WTC11 (cell line): ENCODE results near the gene PURA. TPM values are rescaled to one million over a fixed set of nuclear protein-coding genes. Genes with fewer than 3 reads are reported as not detected.

Experiments
- ATAC-seq: fragments of 200-7000 bp; cut with Tn5 transposase; 2 replicates; pipeline ENCODE4 v1.10.0; 2021; ENCODE audit warnings: mild to moderate bottlenecking, moderate library complexity
- CTCF ChIA-PET: fragments of 300-600 bp; sonication (Branson Sonifier 250); formaldehyde crosslinking; loops from one replicate; lab custom pipeline; 2021; ENCODE audit warnings: antibody characterized with exemption; lab: Charles Lee
- POLR2A ChIA-PET: fragments of 350-600 bp; sonication (Branson Sonifier 250); formaldehyde crosslinking; loops from one replicate; lab custom pipeline; 2021; ENCODE audit warnings: antibody characterized with exemption; lab: Charles Lee
- DNase-seq: peaks from one replicate; pipeline ENCODE4 v3.0.0; 2021; ENCODE audit warnings: low spot score
- H3K27ac Mint-ChIP-seq: 2 replicates; pipeline ENCODE4 v1.8.0; 2021; ENCODE audit warnings: mixed read lengths
- H3K27me3 Mint-ChIP-seq: 2 replicates; pipeline ENCODE4 v1.8.0; 2021; ENCODE audit warnings: low read depth, mild to moderate bottlenecking, moderate library complexity, mixed read lengths
- H3K36me3 Mint-ChIP-seq: 2 replicates; pipeline ENCODE4 v1.8.0; 2021; ENCODE audit warnings: mixed read lengths
- H3K4me1 Mint-ChIP-seq: 2 replicates; pipeline ENCODE4 v1.8.0; 2022; ENCODE audit warnings: mixed read lengths
- H3K4me3 Mint-ChIP-seq: 2 replicates; pipeline ENCODE4 v1.8.0; 2021; ENCODE audit warnings: mild to moderate bottlenecking, moderate library complexity, mixed read lengths
- H3K9me3 Mint-ChIP-seq: 2 replicates; pipeline ENCODE4 v1.8.0; 2021; ENCODE audit warnings: mixed read lengths
- CREB1 ChIP-seq: sonication (generic); formaldehyde crosslinking; IDR thresholded peaks from 2 replicates; pipeline ENCODE4 v1.8.0; 2023; ENCODE audit warnings: mild to moderate bottlenecking, missing genetic modification reagents
- CREM ChIP-seq: sonication (generic); formaldehyde crosslinking; IDR thresholded peaks from 2 replicates; pipeline ENCODE4 v1.8.1; 2022; ENCODE audit warnings: mild to moderate bottlenecking, missing genetic modification reagents, moderate library complexity
- ESRRA ChIP-seq: sonication (generic); formaldehyde crosslinking; IDR thresholded peaks from 2 replicates; pipeline ENCODE4 v1.8.1; 2022; ENCODE audit warnings: mild to moderate bottlenecking, missing genetic modification reagents, borderline replicate concordance
- IRF2 ChIP-seq: sonication (generic); formaldehyde crosslinking; IDR thresholded peaks from 2 replicates; pipeline ENCODE4 v1.8.0; 2022; ENCODE audit warnings: low read depth, missing genetic modification reagents, borderline replicate concordance
- MXD4 ChIP-seq: fragments of 250-450 bp; sonication (Bioruptor Pico); IDR thresholded peaks from 2 replicates; pipeline ENCODE4 v1.8.0; 2021; ENCODE audit warnings: mild to moderate bottlenecking, moderate library complexity, borderline replicate concordance
- MYBL2 ChIP-seq: sonication (generic); formaldehyde crosslinking; IDR thresholded peaks from 2 replicates; pipeline ENCODE4 v1.8.1; 2023; ENCODE audit warnings: mild to moderate bottlenecking, moderate library complexity, missing genetic modification reagents
- NFE2L1 ChIP-seq: sonication (generic); formaldehyde crosslinking; IDR thresholded peaks from 2 replicates; pipeline ENCODE4 v1.8.1; 2023; ENCODE audit warnings: missing genetic modification reagents
- NR1H2 ChIP-seq: sonication (generic); formaldehyde crosslinking; IDR thresholded peaks from 2 replicates; pipeline ENCODE4 v1.9.0; 2021; ENCODE audit warnings: mild to moderate bottlenecking, moderate library complexity, missing genetic modification reagents
- NR3C1 ChIP-seq: sonication (generic); formaldehyde crosslinking; conservative IDR thresholded peaks from 2 replicates; pipeline ENCODE4 v1.8.1; 2023; ENCODE audit warnings: low read depth, mild to moderate bottlenecking, missing genetic modification reagents
- RORB ChIP-seq: fragments of 250-450 bp; sonication (Bioruptor Pico); IDR thresholded peaks from 2 replicates; pipeline ENCODE4 v1.9.0; 2021; ENCODE audit warnings: mild to moderate bottlenecking
- SMAD3 ChIP-seq: sonication (generic); formaldehyde crosslinking; IDR thresholded peaks from 2 replicates; pipeline ENCODE4 v1.8.0; 2022; ENCODE audit warnings: missing genetic modification reagents, mild to moderate bottlenecking, borderline replicate concordance
- SOX15 ChIP-seq: fragments of 250-450 bp; sonication (Bioruptor Pico); IDR thresholded peaks from 2 replicates; pipeline ENCODE4 v1.9.0; 2021; ENCODE audit warnings: mild to moderate bottlenecking
- ZBTB21 ChIP-seq: sonication (generic); formaldehyde crosslinking; IDR thresholded peaks from 2 replicates; pipeline ENCODE4 v1.8.1; 2023; ENCODE audit warnings: mild to moderate bottlenecking, missing genetic modification reagents, borderline replicate concordance
- ZNF423 ChIP-seq: fragments of 250-450 bp; sonication (Bioruptor Pico); IDR thresholded peaks from 2 replicates; pipeline ENCODE4 v2.1.2; 2022; ENCODE audit warnings: mild to moderate bottlenecking, moderate library complexity
- ZNF671 ChIP-seq: fragments of 250-450 bp; sonication (Bioruptor Pico); IDR thresholded peaks from 2 replicates; pipeline ENCODE4 v1.8.0; 2021; ENCODE audit warnings: mild to moderate bottlenecking
- total RNA-seq: library from RNA; stranded (reverse); gene quantifications from 3 replicates; pipeline ENCODE4 v1.2.3, GENCODE V29; 2021
- TF ChIP-seq, protein P1 (sequence below): sonication (generic); formaldehyde crosslinking; IDR thresholded peaks from 2 replicates; pipeline ENCODE4 v1.8.0; 2022; ENCODE audit warnings: mild to moderate bottlenecking, missing genetic modification reagents
- TF ChIP-seq, protein P2 (sequence below): sonication (generic); formaldehyde crosslinking; IDR thresholded peaks from 2 replicates; pipeline ENCODE4 v1.8.1; 2022; ENCODE audit warnings: mild to moderate bottlenecking, missing genetic modification reagents, moderate library complexity, borderline replicate concordance
- TF ChIP-seq, protein P3 (sequence below): fragments of 250-450 bp; sonication (Bioruptor Pico); IDR thresholded peaks from 2 replicates; pipeline ENCODE4 v1.8.0; 2021; ENCODE audit warnings: mild to moderate bottlenecking
- TF ChIP-seq, protein P4 (sequence below): sonication (generic); formaldehyde crosslinking; conservative IDR thresholded peaks from 2 replicates; pipeline ENCODE4 v1.8.1; 2022; ENCODE audit warnings: mild to moderate bottlenecking, missing genetic modification reagents
- TF ChIP-seq, protein P5 (sequence below): sonication (generic); formaldehyde crosslinking; IDR thresholded peaks from 2 replicates; pipeline ENCODE4 v1.8.1; 2022; ENCODE audit warnings: missing genetic modification reagents, borderline replicate concordance
- TF ChIP-seq, protein P6 (sequence below): sonication (generic); formaldehyde crosslinking; IDR thresholded peaks from 2 replicates; pipeline ENCODE4 v1.8.0; 2023; ENCODE audit warnings: missing genetic modification reagents
- TF ChIP-seq, protein P7 (sequence below): sonication (generic); formaldehyde crosslinking; IDR thresholded peaks from 2 replicates; pipeline ENCODE4 v1.8.1; 2023; ENCODE audit warnings: mild to moderate bottlenecking, missing genetic modification reagents, borderline replicate concordance
- TF ChIP-seq, protein P8 (sequence below): fragments of 200-600 bp; IDR thresholded peaks from 2 replicates; pipeline ENCODE4 v1.8.0; 2022; ENCODE audit warnings: antibody characterized with exemption

Gene PURA
- total RNA-seq, 1 experiment from 2014 or later = 9.0 TPM

DNA sequence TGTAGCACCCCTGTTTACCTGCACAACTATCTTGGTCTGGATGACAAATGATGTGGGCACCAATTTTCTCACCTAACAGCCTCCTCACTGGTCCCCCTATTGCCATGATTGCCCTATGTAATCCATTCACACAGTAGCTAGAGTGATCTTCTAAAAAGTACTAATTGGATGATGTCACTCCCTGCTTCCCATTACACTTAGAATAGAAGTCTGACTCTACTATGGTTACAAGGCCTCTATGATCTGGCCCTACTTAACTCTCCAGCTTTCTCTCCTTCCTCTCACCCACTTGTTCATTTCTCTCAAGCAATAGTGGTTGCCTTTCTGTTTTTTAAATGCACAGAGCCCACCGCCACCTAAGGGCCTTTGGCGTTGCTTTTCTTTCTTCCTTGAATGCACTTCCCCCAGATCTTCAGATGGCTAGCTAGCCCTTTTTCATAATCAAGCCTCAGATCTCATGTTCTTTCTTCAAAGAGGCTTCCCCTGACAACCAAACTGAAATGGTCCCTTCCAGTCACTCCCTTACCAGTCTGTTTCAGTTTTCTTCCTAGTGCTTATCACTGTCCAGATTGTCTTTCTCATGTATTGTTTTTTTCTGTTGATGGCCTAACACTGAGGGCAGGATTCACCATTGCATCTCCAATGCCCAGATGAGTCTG, 20.5 kb downstream of the PURA start:
- ChIA-PET CTCF (interaction anchor here (0.6 to 3.4 kb wide), 5 partner anchors 10 to 62 kb away, joined by 3 to 42 read pairs (median 9); no protein-coding TSS in a partner anchor), POLR2A (no interaction called here)
- no peak for ATAC-seq
- no peak for TF ChIP-seq MYBL2 (CRISPR knock-in tag)
- TF ChIP-seq ZBTB21 (CRISPR knock-in tag) = no peak
- no peak for TF ChIP-seq CREM (CRISPR knock-in tag)
- no peak for TF ChIP-seq ZNF423 (CRISPR knock-in tag)
- TF ChIP-seq, protein P1, sequence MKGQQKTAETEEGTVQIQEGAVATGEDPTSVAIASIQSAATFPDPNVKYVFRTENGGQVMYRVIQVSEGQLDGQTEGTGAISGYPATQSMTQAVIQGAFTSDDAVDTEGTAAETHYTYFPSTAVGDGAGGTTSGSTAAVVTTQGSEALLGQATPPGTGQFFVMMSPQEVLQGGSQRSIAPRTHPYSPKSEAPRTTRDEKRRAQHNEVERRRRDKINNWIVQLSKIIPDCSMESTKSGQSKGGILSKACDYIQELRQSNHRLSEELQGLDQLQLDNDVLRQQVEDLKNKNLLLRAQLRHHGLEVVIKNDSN = no peak
- TF ChIP-seq, protein P2, sequence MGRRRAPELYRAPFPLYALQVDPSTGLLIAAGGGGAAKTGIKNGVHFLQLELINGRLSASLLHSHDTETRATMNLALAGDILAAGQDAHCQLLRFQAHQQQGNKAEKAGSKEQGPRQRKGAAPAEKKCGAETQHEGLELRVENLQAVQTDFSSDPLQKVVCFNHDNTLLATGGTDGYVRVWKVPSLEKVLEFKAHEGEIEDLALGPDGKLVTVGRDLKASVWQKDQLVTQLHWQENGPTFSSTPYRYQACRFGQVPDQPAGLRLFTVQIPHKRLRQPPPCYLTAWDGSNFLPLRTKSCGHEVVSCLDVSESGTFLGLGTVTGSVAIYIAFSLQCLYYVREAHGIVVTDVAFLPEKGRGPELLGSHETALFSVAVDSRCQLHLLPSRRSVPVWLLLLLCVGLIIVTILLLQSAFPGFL (CRISPR knock-in tag) = no peak
- TF ChIP-seq NR3C1 = no peak
- TF ChIP-seq, protein P3, sequence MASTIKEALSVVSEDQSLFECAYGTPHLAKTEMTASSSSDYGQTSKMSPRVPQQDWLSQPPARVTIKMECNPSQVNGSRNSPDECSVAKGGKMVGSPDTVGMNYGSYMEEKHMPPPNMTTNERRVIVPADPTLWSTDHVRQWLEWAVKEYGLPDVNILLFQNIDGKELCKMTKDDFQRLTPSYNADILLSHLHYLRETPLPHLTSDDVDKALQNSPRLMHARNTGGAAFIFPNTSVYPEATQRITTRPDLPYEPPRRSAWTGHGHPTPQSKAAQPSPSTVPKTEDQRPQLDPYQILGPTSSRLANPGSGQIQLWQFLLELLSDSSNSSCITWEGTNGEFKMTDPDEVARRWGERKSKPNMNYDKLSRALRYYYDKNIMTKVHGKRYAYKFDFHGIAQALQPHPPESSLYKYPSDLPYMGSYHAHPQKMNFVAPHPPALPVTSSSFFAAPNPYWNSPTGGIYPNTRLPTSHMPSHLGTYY (CRISPR knock-in tag) = no peak
- TF ChIP-seq ESRRA (CRISPR knock-in tag) = no peak
- TF ChIP-seq SMAD3 = no peak
- TF ChIP-seq, protein P4, sequence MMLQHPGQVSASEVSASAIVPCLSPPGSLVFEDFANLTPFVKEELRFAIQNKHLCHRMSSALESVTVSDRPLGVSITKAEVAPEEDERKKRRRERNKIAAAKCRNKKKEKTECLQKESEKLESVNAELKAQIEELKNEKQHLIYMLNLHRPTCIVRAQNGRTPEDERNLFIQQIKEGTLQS (CRISPR knock-in tag) = no peak
- TF ChIP-seq NFE2L1 (CRISPR knock-in tag) = no peak
- no peak for TF ChIP-seq MXD4
- no peak for TF ChIP-seq RORB (CRISPR knock-in tag)
- Mint-ChIP-seq H3K27ac (no peak overlapping the region), H3K36me3 (no peaks in the 10 kb centered on the region), H3K9me3 (no peaks in the 10 kb centered on the region), H3K4me3 (no peak overlapping the region), H3K4me1 (peaks cover 15% of the 10 kb centered on the region), H3K27me3 (peaks cover 2% of the 10 kb centered on the region; the same call in 1 of the 2 replicates)
- DNase-seq = no peak

DNA sequence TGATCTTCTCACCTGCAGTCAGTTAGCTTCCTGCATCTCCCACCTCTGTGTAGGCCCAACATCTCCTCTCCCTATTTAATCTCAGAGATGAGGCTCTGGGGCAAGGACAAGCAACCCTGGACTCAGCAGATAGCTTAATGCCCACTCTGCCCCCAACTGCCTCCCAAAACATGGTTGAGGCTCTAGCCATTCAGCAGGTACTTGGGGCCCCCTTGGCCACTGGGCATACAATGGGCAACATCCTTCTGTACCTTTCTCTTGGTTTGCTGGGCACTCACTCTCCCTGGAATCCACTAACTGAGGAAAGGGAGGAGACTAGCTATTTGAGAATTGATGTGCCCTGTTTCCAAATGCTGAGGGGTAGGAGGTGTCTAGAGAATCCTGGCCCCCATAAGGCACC, 21.2 kb downstream of the PURA start:
- DNase-seq = no peak
- Mint-ChIP-seq H3K36me3 (no peaks in the 10 kb centered on the region), H3K4me1 (peaks cover 15% of the 10 kb centered on the region), H3K27ac (no peak overlapping the region), H3K9me3 (no peaks in the 10 kb centered on the region), H3K27me3 (peaks cover 2% of the 10 kb centered on the region; the same call in 1 of the 2 replicates), H3K4me3 (no peak overlapping the region)
- CTCF ChIA-PET = interaction anchor here (1.3 to 1.9 kb wide), 3 partner anchors 9 to 62 kb away, joined by 6 to 9 read pairs (median 9); no protein-coding TSS in a partner anchor
- POLR2A ChIA-PET = no interaction called here
- no peak for ATAC-seq
- TF ChIP-seq NR1H2 (CRISPR knock-in tag) (no peak), ZNF671 (CRISPR knock-in tag) (no peak), IRF2 (no peak), SOX15 (CRISPR knock-in tag) (no peak), MYBL2 (CRISPR knock-in tag) (no peak), CREB1 (CRISPR knock-in tag) (no peak)
- TF ChIP-seq, protein P5, sequence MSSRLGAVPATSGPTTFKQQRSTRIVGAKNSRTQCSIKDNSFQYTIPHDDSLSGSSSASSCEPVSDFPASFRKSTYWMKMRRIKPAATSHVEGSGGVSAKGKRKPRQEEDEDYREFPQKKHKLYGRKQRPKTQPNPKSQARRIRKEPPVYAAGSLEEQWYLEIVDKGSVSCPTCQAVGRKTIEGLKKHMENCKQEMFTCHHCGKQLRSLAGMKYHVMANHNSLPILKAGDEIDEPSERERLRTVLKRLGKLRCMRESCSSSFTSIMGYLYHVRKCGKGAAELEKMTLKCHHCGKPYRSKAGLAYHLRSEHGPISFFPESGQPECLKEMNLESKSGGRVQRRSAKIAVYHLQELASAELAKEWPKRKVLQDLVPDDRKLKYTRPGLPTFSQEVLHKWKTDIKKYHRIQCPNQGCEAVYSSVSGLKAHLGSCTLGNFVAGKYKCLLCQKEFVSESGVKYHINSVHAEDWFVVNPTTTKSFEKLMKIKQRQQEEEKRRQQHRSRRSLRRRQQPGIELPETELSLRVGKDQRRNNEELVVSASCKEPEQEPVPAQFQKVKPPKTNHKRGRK (CRISPR knock-in tag) = no peak
- TF ChIP-seq, protein P6, sequence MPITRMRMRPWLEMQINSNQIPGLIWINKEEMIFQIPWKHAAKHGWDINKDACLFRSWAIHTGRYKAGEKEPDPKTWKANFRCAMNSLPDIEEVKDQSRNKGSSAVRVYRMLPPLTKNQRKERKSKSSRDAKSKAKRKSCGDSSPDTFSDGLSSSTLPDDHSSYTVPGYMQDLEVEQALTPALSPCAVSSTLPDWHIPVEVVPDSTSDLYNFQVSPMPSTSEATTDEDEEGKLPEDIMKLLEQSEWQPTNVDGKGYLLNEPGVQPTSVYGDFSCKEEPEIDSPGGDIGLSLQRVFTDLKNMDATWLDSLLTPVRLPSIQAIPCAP = no peak
- TF ChIP-seq, protein P7, sequence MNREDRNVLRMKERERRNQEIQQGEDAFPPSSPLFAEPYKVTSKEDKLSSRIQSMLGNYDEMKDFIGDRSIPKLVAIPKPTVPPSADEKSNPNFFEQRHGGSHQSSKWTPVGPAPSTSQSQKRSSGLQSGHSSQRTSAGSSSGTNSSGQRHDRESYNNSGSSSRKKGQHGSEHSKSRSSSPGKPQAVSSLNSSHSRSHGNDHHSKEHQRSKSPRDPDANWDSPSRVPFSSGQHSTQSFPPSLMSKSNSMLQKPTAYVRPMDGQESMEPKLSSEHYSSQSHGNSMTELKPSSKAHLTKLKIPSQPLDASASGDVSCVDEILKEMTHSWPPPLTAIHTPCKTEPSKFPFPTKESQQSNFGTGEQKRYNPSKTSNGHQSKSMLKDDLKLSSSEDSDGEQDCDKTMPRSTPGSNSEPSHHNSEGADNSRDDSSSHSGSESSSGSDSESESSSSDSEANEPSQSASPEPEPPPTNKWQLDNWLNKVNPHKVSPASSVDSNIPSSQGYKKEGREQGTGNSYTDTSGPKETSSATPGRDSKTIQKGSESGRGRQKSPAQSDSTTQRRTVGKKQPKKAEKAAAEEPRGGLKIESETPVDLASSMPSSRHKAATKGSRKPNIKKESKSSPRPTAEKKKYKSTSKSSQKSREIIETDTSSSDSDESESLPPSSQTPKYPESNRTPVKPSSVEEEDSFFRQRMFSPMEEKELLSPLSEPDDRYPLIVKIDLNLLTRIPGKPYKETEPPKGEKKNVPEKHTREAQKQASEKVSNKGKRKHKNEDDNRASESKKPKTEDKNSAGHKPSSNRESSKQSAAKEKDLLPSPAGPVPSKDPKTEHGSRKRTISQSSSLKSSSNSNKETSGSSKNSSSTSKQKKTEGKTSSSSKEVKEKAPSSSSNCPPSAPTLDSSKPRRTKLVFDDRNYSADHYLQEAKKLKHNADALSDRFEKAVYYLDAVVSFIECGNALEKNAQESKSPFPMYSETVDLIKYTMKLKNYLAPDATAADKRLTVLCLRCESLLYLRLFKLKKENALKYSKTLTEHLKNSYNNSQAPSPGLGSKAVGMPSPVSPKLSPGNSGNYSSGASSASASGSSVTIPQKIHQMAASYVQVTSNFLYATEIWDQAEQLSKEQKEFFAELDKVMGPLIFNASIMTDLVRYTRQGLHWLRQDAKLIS (CRISPR knock-in tag) = no peak
- TF ChIP-seq, protein P8, sequence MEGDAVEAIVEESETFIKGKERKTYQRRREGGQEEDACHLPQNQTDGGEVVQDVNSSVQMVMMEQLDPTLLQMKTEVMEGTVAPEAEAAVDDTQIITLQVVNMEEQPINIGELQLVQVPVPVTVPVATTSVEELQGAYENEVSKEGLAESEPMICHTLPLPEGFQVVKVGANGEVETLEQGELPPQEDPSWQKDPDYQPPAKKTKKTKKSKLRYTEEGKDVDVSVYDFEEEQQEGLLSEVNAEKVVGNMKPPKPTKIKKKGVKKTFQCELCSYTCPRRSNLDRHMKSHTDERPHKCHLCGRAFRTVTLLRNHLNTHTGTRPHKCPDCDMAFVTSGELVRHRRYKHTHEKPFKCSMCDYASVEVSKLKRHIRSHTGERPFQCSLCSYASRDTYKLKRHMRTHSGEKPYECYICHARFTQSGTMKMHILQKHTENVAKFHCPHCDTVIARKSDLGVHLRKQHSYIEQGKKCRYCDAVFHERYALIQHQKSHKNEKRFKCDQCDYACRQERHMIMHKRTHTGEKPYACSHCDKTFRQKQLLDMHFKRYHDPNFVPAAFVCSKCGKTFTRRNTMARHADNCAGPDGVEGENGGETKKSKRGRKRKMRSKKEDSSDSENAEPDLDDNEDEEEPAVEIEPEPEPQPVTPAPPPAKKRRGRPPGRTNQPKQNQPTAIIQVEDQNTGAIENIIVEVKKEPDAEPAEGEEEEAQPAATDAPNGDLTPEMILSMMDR = no peak
